Mesenchymal stem cell (in vitro differentiated cells and primary cell): ENCODE measurements around the gene TMEM192.

ENCODE experiments used
- DNase-seq: peaks from one replicate; pipeline ENCODE4 v3.0.0-alpha.2; 2013
- H2AFZ ChIP-seq: one replicate; pipeline ENCODE4 v1.6.1; 2013; ENCODE audit warnings: low read depth, mild to moderate bottlenecking, control low read depth, inconsistent platforms, low read length, moderate library complexity
- H2AK5ac ChIP-seq: 2 replicates; pipeline ENCODE4 v1.6.1; 2013; ENCODE audit warnings: low read length, moderate library complexity, mild to moderate bottlenecking, inconsistent platforms; ENCODE audit not compliant: severe bottlenecking
- H2BK120ac ChIP-seq: one replicate; pipeline ENCODE4 v1.6.1; 2013; ENCODE audit warnings: low read depth, mild to moderate bottlenecking, inconsistent platforms, low read length, moderate library complexity
- H2BK12ac ChIP-seq, 2 experiments: one replicate each; pipeline ENCODE4 v1.6.1; 2013; ENCODE audit warnings: inconsistent platforms in 2 of 2, low read length in 2 of 2, mild to moderate bottlenecking in 2 of 2, moderate library complexity in 2 of 2, control low read depth in 1 of 2
- H2BK15ac ChIP-seq: one replicate; pipeline ENCODE4 v1.6.1; 2013; ENCODE audit warnings: mild to moderate bottlenecking, low read depth, inconsistent platforms; ENCODE audit not compliant: poor library complexity, severe bottlenecking
- H2BK5ac ChIP-seq: 2 replicates; pipeline ENCODE4 v1.6.1; 2013; ENCODE audit warnings: low read depth, mild to moderate bottlenecking, low read length, control low read depth, inconsistent platforms; ENCODE audit not compliant: poor library complexity, severe bottlenecking
- H3K14ac ChIP-seq, 2 experiments: one replicate each; pipeline ENCODE4 v1.6.1; 2013; ENCODE audit warnings: inconsistent platforms in 2 of 2, low read length in 2 of 2, control low read depth in 1 of 2, mild to moderate bottlenecking in 1 of 2, moderate library complexity in 1 of 2
- H3K18ac ChIP-seq, 2 experiments: one replicate each; pipeline ENCODE4 v1.6.1; 2013; ENCODE audit warnings: inconsistent platforms in 2 of 2, low read length in 2 of 2, control low read depth in 1 of 2, low read depth in 1 of 2, mild to moderate bottlenecking in 1 of 2
- H3K23ac ChIP-seq, 2 experiments: one replicate each; pipeline ENCODE4 v1.6.1; 2013; ENCODE audit warnings: inconsistent platforms in 2 of 2, low read length in 2 of 2, mild to moderate bottlenecking in 2 of 2, moderate library complexity in 2 of 2, control low read depth in 1 of 2
- H3K27ac ChIP-seq: 2 replicates; pipeline ENCODE4 v1.5.1; 2013; ENCODE audit warnings: mild to moderate bottlenecking, moderate library complexity, low read length, control low read depth, inconsistent platforms; ENCODE audit not compliant: poor library complexity, severe bottlenecking
- H3K27me3 ChIP-seq, 2 experiments: 2 replicates each; pipeline versions ENCODE4 v1.6.1 to v1.7.0; 2013; ENCODE audit warnings: low read length in 2 of 2, mild to moderate bottlenecking in 2 of 2, moderate library complexity in 2 of 2, control low read depth in 1 of 2, inconsistent platforms in 1 of 2; ENCODE audit not compliant: control insufficient read depth in 1 of 2, insufficient read depth in 1 of 2
- H3K36me3 ChIP-seq, 2 experiments: 2 replicates each; pipeline versions ENCODE4 v1.6.1 to v1.7.0; 2013; ENCODE audit warnings: low read length in 2 of 2, control low read depth in 1 of 2, inconsistent platforms in 1 of 2, low read depth in 1 of 2, mild to moderate bottlenecking in 1 of 2; ENCODE audit not compliant: insufficient read depth in 2 of 2, control insufficient read depth in 1 of 2
- H3K4ac ChIP-seq, 2 experiments: one replicate each; pipeline ENCODE4 v1.6.1; 2013; ENCODE audit warnings: inconsistent platforms in 2 of 2, low read length in 2 of 2, mild to moderate bottlenecking in 2 of 2, moderate library complexity in 2 of 2, control low read depth in 1 of 2, low read depth in 1 of 2
- H3K4me1 ChIP-seq: 2 replicates; pipeline ENCODE4 v1.6.1; 2013; ENCODE audit warnings: low read depth, low read length, control low read depth; ENCODE audit not compliant: control insufficient read depth, insufficient read depth
- H3K4me2 ChIP-seq: 2 replicates; pipeline ENCODE4 v1.6.1; 2013; ENCODE audit warnings: low read length, mild to moderate bottlenecking, inconsistent platforms; ENCODE audit not compliant: poor library complexity, severe bottlenecking
- H3K4me3 ChIP-seq, 2 experiments: 2 replicates each; pipeline versions ENCODE4 v1.5.1 to v1.7.0; 2013; ENCODE audit warnings: low read length in 2 of 2, mild to moderate bottlenecking in 2 of 2, control low read depth in 1 of 2, low read depth in 1 of 2; ENCODE audit not compliant: insufficient read depth in 1 of 2
- H3K79me1 ChIP-seq: replicated peaks from 2 replicates; pipeline ENCODE4 v1.6.1; 2013; ENCODE audit warnings: mild to moderate bottlenecking, control low read depth, low read length, inconsistent platforms; ENCODE audit not compliant: poor library complexity, severe bottlenecking
- H3K9ac ChIP-seq: 2 replicates; pipeline ENCODE4 v1.7.0; 2013; ENCODE audit warnings: mild to moderate bottlenecking, low read length, moderate library complexity
- H3K9me3 ChIP-seq: 2 replicates; pipeline ENCODE4 v1.7.0; 2013; ENCODE audit warnings: mild to moderate bottlenecking, low read length; ENCODE audit not compliant: control insufficient read depth
- H4K8ac ChIP-seq: one replicate; pipeline ENCODE4 v1.6.1; 2013; ENCODE audit warnings: inconsistent platforms, mild to moderate bottlenecking, low read length, moderate library complexity
- H4K91ac ChIP-seq: one replicate; pipeline ENCODE4 v1.6.1; 2013; ENCODE audit warnings: mild to moderate bottlenecking, low read length, inconsistent platforms
- WGBS: methylation state at CpG from one replicate; pipeline ENCODE4 v1.1.7; 2013; ENCODE audit warnings: mixed read lengths; 5-methylcytosine and 5-hydroxymethylcytosine counted together

Gene TMEM192

GRCh38 chr4:165052627-165053026, 60.0 kb downstream of the TMEM192 start:
- Histone ChIP-seq H4K8ac (no peak overlapping the region), H2BK120ac (no peak overlapping the region), H2BK5ac (no peak overlapping the region), H3K4ac (no peak overlapping the region), H3K27ac (no peak overlapping the region), H3K36me3 (no peaks in the 10 kb centered on the region), H2BK12ac (no peak overlapping the region), H3K9ac (no peak overlapping the region), H3K4me2 (no peak overlapping the region), H3K4me1 (no peaks in the 10 kb centered on the region), H2AFZ (no peak overlapping the region), H4K91ac (no peak overlapping the region), H3K79me1 (no peaks in the 10 kb centered on the region), H3K9me3 (no peaks in the 10 kb centered on the region), H3K18ac (no peak overlapping the region), H3K23ac (no peak overlapping the region), H3K27me3 (no peaks in the 10 kb centered on the region), H2AK5ac (no peak overlapping the region), H3K4me3 (no peak overlapping the region), H2BK15ac (no peak overlapping the region), H3K14ac (no peak overlapping the region)
- DNase-seq = no peak
- 76% methylated on average over 3 of the region's 3 CpGs for WGBS

DNA sequence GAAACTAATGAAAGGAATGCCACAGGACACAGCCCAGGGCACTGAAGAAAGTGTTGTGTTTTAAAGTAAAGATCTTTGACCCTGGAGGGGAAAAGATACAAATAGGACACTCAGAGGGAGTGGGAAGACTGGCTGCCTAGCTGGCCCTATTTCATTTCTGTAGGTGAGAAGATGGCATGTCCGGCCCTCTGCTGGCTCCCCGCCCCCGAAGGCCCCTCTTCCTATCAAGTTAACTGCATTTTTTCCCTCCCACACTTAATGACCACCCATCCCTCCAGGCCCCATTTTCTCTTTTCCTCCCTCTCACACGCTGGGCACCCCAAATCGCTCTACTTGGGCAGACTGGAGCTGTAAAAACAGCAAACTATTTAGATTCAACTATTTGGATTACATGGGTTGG, 64.5 kb downstream of the TMEM192 start:
- H3K18ac ChIP-seq = no peak overlapping the region
- H3K27me3 ChIP-seq = no peaks in the 10 kb centered on the region
- H3K4ac ChIP-seq = no peak overlapping the region
- no peak overlapping the region for H2BK12ac ChIP-seq
- H3K9ac ChIP-seq = no peak overlapping the region
- H3K27ac ChIP-seq = no peak overlapping the region
- H3K4me1 ChIP-seq = no peaks in the 10 kb centered on the region
- DNase-seq = no peak
- WGBS = 65% methylated on average over 3 of the region's 5 CpGs
- H2BK15ac ChIP-seq = no peak overlapping the region
- H2AFZ ChIP-seq = no peak overlapping the region
- H3K79me1 ChIP-seq = no peaks in the 10 kb centered on the region
- H3K14ac ChIP-seq = no peak overlapping the region
- H3K36me3 ChIP-seq = no peaks in the 10 kb centered on the region
- H3K4me3 ChIP-seq = no peak overlapping the region
- no peak overlapping the region for H3K23ac ChIP-seq
- no peaks in the 10 kb centered on the region for H3K9me3 ChIP-seq
- no peak overlapping the region for H4K91ac ChIP-seq
- H2BK5ac ChIP-seq = no peak overlapping the region
- no peak overlapping the region for H2AK5ac ChIP-seq
- no peak overlapping the region for H2BK120ac ChIP-seq
- no peak overlapping the region for H4K8ac ChIP-seq
- H3K4me2 ChIP-seq = no peak overlapping the region

DNA sequence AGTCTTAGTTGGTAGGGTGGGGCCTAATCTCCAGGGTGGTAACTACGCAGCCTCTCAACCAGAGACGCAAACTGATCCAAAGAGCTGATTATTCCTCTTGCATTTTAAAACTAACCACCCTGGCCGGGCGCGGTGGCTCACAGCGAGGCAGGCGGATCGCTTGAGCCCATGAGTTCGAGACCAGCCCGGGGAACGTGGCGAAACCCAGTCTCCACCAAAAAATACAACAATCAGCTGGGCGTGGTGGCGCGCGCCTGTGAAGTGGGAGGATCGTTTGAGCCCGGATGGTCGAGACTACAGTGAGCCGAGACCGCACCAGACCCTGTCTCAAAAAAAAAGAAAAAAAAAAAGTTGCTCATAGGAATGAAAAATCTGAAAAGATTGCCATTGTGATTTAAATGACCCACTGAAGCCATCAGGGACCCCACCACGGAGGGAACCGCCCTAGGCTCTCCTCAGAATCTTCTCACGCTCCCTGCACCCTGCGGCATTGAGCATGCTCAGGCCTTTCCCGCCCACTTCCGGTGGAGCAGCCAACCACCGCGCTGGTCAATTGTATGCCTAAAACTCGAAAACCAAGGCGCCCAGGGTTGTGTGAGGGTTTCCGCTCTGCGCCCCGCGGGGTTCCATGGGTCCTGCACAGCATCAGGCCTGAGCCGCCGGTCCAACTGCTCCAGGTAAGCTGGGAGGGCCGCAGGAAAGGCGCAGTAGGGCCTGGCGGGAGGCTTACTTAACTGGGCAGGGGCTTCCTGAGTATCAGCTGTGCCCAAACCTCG, 81.0 kb downstream of the TMEM192 start, which contains the start of gene TRIM60:
TRIM60 (plus strand) TSS at position 564 of the 776 bp plus-strand sequence. CDS start 8,074 bp downstream, outside the sequence.
- no peak within 1 kb of the TSS for H3K23ac ChIP-seq
- H3K4ac ChIP-seq = no peak within 1 kb of the TSS
- H2BK15ac ChIP-seq = no peak within 1 kb of the TSS
- H3K9ac ChIP-seq = no peak within 1 kb of the TSS
- no peak within 1 kb of the TSS for H2BK5ac ChIP-seq
- no peak within 1 kb of the TSS for H2BK120ac ChIP-seq
- no peak within 1 kb of the TSS for H2AFZ ChIP-seq
- no peak within 1 kb of the TSS for H3K4me3 ChIP-seq
- no peak within 1 kb of the TSS for H4K91ac ChIP-seq
- no peak within 1 kb of the TSS for H3K4me2 ChIP-seq
- no peak within 1 kb of the TSS for H4K8ac ChIP-seq
- H3K18ac ChIP-seq = no peak within 1 kb of the TSS
- no peaks in the 10 kb centered on the region for H3K4me1 ChIP-seq
- H2AK5ac ChIP-seq = no peak within 1 kb of the TSS
- H3K27ac ChIP-seq = no peak within 1 kb of the TSS
- no peaks in the 10 kb centered on the region for H3K9me3 ChIP-seq
- DNase-seq = no peak
- no peak within 1 kb of the TSS for H2BK12ac ChIP-seq
- no peaks in the 10 kb centered on the region for H3K27me3 ChIP-seq
- 95% methylated on average over 34 of the region's 41 CpGs for WGBS
- no peak within 1 kb of the TSS for H3K14ac ChIP-seq
- no peaks in the 10 kb centered on the region for H3K79me1 ChIP-seq
- H3K36me3 ChIP-seq = no peaks in the 10 kb centered on the region

DNA sequence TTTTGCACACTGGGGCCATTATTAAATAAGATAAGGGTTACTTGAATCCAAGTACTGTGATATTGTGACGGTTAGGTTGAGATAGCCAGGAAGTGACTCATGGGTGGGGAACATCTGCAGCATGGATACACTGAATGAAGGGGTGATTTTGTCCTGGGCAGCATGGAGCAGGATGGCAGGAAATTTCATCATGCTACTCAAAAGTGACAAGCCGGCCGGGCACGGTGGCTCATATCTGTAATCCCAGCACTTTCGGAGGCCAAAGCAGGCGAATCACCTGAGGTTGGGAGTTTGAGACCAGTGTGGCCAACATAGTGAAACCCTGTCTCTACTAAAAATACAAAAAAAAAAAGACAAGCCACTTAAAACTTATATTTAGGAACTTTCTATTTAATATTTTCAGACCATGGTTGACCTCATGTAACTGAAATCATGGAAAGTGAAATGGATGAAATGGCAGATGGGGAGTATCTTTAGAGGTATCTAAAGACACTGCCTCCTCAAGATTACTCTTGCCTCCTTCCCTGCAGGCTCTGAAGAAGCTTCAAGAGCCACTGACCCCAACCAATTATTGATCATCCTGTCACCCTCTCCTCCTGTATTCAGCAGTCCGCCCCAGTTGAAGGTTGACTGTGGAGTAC, 84.8 kb downstream of the TMEM192 start:
- H2BK5ac ChIP-seq = no peak overlapping the region
- no peak overlapping the region for H2BK15ac ChIP-seq
- no peak overlapping the region for H4K91ac ChIP-seq
- H2AFZ ChIP-seq = no peak overlapping the region
- H3K4me1 ChIP-seq = no peaks in the 10 kb centered on the region
- 34% methylated on average over 5 of the region's 7 CpGs for WGBS
- no peak overlapping the region for H2BK120ac ChIP-seq
- H3K36me3 ChIP-seq = no peaks in the 10 kb centered on the region
- H3K4me2 ChIP-seq = no peak overlapping the region
- H3K79me1 ChIP-seq = no peaks in the 10 kb centered on the region
- peak; percentile 1 for DNase-seq
- H3K14ac ChIP-seq = peak overlapping the region in 1 of 2 experiments; percentile 66
- H3K18ac ChIP-seq = no peak overlapping the region
- H3K27me3 ChIP-seq = no peaks in the 10 kb centered on the region
- no peaks in the 10 kb centered on the region for H3K9me3 ChIP-seq
- no peak overlapping the region for H3K23ac ChIP-seq
- no peak overlapping the region for H3K9ac ChIP-seq
- H4K8ac ChIP-seq = no peak overlapping the region
- H3K27ac ChIP-seq = no peak overlapping the region
- H3K4me3 ChIP-seq = no peak overlapping the region
- no peak overlapping the region for H3K4ac ChIP-seq
- H2BK12ac ChIP-seq = no peak overlapping the region
- no peak overlapping the region for H2AK5ac ChIP-seq
